Right ventricle myocardium inferior (tissue), 1 donor: ENCODE data around the gene SCP2. TPM values are rescaled to one million over a fixed set of nuclear protein-coding genes. Genes with fewer than 3 reads are reported as not detected.
"Not testable (repeated sequence)": the region's sequence is repeated elsewhere in the genome, so short reads cannot be mapped to it uniquely, and the experiment has no call there.

Experiments used
- ATAC-seq: fragments of 200-7000 bp; cut with Tn5 transposase; one replicate; pipeline ENCODE4 v1.9.1; 2020; ENCODE audit warnings: mild to moderate bottlenecking, moderate library complexity
- DNase-seq: peaks from one replicate; pipeline ENCODE4 v3.0.0; 2021; ENCODE audit errors: missing footprints
- intact Hi-C: fragments of 100-400 bp; cut with DNase I; formaldehyde crosslinking; loops from one replicate; pipeline ENCODE4 v1.11.0; 2022
- total RNA-seq: library from RNA; stranded (reverse); fragmentation: NEBNext Ultra II Directional; extraction: Animal tissue kit (Norgen Biotek cat#: 25700); gene quantifications from one replicate; pipeline ENCODE4 v1.2.1, GENCODE V29; 2021
- donor health status: DM: no; HTN: yes; CAD: no; lungs with severe emphysema.

The SCP2 gene
- total RNA-seq, 1 donor from 2014 or later: 132 TPM

DNA sequence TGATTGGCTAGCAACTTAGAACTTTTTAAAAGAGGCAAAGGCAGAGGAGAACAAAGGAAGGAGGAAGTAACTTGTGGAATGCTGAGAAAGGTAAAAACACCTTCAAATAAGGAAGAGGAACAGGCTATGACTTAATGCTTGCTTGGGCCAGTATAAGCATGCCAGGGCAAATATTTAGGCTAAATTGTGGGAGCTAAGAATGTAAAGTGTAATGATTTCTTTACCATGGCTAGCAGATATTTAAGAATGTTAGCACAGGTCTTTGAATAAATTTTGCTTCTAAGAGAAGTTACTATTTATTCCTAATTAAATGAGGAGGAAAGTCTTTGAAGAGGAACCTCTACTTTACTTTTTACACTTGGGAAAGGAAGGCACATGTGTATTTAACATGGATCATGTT, 22.5 kb downstream of the SCP2 start:
- ATAC-seq, intact Hi-C loops, DNase-seq: not testable (repeated sequence)

DNA sequence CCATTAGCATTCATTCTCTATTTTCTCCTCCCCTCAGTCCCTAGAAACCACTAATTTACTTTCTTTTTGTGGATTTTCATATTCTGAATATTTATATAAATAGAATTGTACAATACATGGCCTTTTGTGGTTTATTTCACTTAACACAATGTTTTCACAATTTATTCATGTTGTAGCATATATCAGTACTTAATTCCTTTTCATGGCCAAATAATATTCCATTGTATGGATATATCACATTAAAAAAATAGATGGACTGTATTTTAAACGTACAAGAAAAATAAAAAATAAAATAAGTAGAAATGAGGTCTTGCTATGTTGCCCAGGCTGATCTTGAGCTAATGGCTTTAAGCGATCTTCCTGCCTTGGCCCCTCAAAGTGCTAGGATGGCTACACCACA, 25.0 kb downstream of the SCP2 start:
- intact Hi-C loops: no loop called here
- no peak for DNase-seq
- no peak for ATAC-seq

DNA sequence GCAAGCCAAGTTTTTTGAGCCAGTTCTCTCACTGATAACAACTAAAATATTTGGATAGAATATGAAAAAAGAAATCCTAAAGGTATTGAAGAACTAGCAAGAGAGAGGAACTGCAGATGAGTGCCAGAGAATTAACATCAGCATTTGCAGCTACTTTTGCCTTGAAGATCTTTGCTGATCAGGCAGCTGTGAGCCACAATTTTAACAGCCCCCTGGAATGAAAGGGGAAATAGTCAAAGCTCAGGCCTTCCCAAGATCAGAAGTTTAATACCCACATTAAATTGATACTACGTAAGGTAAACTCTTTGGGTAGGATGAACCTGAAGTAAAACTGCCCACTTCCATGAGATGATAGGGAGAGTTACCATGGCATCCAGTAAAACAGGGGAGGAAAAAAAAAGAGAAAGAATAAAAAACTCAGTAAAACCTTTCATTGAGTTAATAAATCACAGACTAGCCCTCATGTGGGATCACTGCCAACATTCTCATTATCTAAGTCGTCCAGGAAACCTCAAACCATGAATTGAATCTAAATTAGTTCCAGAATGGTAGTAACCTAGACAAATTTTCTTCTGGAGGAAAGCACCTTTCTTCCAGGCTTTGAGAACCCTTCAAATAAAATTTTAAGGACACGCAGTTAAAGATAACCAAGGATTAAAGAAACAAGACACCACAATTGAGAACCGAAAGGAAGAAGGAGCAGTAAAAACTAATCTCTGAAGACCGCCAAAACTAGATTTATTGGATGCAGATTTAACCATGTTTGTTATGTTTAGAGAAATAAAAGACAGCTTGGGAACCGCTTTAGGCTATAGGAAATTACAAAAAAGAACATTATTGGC, 28.3 kb downstream of the SCP2 start:
- intact Hi-C loops: no loop called here
- ATAC-seq (no peak), DNase-seq (no peak)

DNA sequence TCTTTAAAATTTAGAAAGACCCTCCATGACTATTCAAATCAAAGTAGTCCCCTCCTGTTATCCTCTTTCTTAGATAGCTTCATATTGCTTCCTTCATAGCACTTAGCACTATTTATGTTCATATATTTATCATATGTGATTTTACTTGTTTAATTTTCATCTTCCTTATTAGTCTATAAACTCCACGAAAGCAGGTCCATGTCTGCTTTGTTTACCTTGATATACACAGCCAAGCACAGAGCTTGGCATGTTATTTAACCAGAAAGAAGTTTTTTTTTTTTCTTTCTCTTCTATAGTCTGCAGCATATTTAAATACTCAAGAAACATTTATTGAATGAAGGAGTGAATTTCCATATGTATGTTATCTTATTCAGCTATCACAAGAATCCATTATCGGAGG, 36.0 kb downstream of the SCP2 start:
- intact Hi-C loops: no loop called here
- no peak for DNase-seq
- no peak for ATAC-seq

DNA sequence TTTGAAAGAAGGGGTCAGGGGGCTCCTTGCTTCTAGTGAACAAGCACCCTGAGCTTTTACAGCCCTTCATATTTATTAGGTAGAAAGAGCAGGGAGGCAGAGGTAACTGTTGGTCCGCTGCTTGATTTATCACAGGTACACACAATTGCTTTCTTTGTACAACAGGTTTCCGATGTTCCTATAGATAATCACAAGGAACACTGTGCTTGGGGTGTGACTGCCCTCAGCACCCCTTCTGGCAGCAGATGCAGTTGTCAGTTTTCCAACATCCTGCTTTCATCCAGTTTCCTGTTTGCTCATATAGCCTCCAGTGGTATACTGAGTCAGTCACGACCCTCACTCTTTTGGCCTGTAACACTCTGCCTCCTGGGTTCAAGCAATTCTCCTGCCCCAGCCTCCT, 40.6 kb downstream of the SCP2 start:
- ATAC-seq: no peak
- intact Hi-C loops: no loop called here
- no peak for DNase-seq

DNA sequence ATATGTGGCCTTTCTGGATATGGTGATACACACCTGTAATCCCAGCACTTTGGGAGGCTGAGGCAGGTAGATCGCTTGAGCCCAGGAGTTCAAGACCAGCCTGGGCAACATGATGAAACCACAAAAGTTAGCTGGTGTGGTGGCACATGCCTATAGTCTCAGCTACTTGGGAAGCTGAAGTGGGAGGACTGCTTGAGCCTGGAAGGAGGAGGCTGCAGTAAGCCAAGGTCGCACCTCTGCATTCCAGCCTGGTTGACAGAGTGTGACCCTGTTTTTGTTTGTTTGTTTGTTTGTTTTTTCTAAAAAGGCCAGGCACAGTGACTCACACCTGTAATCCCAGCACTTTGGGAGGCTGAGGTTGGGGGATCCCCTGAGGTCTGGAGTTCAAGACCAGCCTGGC, 42.2 kb downstream of the SCP2 start:
- intact Hi-C loops, DNase-seq, ATAC-seq: not testable (repeated sequence)

DNA sequence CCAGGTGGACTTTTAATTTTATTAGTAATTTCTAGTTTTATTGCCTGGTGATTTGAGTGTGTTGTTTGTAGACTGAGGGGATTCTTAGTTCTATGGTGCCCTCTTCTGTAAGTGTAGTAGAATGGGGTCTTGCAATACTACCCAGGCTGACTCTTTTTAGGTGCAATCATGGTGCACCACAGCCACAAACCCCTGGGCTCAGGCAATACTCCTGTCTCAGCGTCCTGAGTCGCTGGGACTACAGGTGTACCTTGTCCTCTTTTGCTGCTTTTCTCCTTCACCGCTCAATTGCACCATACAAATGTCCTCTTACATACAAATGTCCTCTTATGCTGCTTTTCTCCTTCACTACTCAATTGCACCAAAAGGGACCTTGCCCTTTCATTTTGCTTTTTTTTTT, 43.1 kb downstream of the SCP2 start:
- intact Hi-C loops: no loop called here
- DNase-seq (no peak), ATAC-seq (no peak)

DNA sequence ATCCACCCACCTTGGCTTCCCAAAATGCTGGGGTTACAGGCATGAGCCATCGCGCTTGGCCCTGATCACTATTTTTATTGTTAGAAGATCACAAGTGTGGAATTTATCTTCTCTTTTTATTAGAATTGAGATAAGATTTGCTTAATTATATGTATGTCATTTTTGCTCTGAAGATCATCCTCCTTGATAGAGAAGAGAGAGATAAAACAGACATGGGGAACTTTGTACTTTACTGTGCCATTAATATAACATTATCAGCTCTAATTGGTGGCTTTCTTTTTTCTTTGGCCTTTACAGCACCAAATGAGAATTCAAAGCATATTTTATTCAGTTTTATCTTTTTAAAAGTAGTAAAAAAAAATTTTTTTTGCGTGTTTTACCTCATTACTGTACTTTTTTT, 46.8 kb downstream of the SCP2 start:
- intact Hi-C loops: no loop called here
- no peak for ATAC-seq
- DNase-seq: no peak

DNA sequence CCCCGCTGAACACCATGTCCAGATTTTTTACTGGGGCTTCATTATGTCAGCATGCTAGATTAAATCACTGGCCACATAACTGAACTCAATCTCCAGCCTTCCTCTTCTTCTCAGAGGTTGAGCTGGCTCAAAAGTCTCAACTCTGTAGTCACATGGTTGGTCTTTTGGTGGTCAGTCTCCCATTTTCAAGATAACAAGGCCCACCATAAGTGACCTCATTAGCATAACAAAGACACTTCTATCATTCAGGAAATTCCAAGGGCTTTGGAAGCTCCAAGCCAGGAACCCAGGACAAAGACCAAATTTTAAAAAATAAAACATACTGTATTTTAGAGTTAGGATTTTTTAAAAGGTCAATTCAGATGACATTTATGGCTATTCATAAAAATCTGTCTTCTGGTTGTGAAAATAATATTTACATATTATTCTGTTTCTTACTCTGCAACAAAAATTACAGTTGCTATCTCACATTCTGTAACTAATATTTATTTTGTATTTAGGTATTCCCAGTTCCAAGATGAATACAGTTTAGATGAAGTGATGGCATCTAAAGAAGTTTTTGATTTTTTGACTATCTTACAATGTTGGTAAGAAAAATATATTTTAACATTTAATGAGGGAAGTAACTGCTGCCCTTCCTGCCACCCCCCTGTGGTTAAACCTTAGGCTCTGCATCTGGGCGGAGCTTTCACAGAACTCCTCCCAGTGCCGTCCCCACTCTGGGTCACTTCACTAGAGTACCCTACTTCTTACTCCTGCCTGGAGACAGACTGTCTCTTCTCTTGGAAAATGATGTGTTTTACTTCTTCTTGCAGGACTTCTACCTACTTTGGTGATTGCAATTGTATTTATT, 49.3 kb downstream of the SCP2 start:
- DNase-seq: no peak
- ATAC-seq: no peak
- intact Hi-C loops: no loop called here

DNA sequence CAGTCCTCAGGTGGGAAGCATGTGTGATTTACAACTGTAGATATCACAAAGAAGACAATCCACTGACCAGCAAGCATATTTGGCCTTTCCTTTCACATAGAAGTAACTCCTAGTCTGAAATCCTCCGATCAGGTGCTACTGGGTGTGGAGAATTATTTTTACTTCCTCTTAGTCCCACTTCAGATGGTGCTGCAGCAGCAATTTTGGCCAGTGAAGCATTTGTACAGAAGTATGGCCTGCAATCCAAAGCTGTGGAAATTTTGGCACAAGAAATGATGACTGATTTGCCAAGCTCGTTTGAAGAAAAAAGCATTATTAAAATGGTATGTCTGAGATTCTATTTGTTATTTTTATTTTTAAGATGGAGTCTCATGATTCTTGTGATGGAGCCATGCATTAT, 51.0 kb downstream of the SCP2 start:
- ATAC-seq: no peak
- DNase-seq: no peak
- intact Hi-C loops: no loop called here

DNA sequence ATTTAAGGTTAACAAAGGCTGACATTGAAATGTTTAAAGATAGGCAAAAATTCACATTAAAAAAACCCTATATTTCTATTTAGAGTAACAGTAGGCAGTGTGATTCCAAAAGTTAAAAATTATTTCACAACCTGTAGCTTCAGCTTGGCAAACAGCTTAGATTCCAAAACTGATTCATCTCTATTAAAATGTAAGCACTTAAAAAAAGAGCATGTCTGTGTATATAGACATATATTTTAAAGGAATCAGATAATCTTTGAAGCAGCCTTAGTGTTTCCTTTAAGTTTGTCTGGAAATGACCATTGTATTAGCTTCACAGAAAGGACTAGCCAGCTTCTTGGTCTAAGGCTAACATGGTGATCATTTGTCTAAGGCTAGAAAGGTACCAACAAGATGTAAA, 65.7 kb downstream of the SCP2 start:
- DNase-seq, intact Hi-C loops, ATAC-seq: not testable (repeated sequence)

DNA sequence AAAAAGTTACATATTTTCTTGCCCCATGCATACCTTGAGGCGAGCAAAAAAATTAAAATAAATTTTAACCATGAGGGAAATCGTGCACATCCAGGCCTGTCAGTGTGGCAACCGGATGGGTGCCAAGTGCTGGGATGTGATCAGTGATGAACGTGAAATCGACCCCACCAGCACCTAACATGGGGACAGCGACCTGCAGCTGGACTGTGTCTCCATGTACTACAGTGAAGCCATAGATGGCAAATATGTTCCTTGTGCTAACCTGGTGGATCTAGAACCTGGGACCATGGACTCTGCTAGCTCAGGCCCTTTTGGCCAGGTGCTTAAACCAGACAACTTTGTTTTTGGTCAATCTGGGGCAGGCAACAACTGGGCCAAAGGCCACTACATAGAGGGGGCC, 67.6 kb downstream of the SCP2 start:
- ATAC-seq: no peak
- DNase-seq: no peak
- intact Hi-C loops: no loop called here

DNA sequence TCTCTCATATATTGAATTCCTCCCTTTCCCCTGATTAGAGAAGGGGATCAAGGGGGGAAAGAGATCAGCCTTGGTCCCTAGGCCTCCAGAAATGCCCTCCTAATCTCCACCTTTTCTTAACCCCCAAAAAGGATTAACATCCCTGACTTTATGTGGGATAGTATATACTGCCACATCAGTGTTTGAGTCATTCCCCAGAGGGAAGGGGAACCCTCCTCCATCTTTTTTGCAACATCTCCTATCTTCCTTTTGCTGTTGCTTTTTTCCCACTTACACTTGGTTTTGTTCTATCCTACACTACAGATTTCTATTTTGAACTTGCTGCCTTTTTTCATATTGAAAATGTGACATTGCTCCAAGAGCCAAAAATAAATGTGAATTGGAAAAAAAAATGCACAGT, 69.6 kb downstream of the SCP2 start:
- DNase-seq: no peak
- ATAC-seq: no peak
- intact Hi-C loops: no loop called here

DNA sequence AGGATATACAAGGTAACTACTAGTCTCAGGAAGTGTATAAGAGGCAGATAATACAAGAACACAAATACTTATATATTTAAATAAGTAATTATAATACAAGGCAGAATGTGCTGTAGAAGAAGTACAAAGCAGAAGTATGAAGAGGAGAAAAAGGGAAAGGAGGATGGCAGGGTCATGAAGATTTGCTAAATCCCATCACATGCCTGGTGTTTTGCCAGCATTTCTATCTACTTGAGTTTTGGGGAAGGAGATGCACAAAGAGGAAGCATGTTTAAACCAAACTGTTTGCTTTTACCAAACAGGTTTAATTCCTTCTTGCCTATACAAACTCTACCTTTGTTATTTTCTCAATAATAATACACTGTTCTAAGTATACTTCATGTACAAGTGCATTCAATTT, 74.1 kb downstream of the SCP2 start:
- DNase-seq: no peak
- ATAC-seq: no peak
- intact Hi-C loops: no loop called here

DNA sequence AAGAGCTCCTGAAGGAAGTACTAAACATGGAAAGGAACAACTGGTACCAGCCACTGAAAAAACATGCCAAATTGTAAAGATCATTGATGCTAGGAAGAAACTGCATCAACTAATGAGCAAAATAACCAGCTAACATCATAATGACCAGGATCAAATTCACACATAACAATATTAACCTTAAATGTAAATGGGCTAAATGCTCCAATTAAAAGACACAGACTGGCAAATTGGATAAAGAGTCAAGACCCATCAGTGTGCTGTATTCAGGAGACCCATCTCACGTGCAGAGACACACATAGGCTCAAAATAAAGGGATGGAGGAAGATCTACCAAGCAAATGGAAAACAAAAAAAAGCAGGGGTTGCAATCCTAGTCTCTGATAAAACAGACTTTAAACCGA, 79.5 kb downstream of the SCP2 start:
- intact Hi-C loops, DNase-seq, ATAC-seq: not testable (repeated sequence)

DNA sequence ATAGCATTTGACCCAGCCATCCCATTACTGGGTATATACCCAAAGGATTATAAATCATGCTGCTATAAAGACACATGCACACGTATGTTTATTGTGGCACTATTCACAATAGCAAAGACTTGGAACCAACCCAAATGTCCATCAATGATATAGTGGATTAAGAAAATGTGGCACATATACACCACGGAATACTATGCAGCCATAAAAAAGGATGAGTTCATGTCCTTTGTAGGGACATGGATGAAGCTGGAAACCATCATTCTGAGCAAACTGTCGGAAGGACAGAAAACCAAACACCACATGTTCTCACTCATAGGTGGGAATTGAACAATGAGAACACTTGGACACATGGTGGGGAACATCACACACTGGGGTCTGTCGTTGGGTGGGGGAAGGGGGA, 83.2 kb downstream of the SCP2 start:
- intact Hi-C loops: loop anchor here (10.0 kb wide), 1 partner anchor 175 kb away; no protein-coding TSS in a partner anchor
- ATAC-seq: not testable (repeated sequence)

DNA sequence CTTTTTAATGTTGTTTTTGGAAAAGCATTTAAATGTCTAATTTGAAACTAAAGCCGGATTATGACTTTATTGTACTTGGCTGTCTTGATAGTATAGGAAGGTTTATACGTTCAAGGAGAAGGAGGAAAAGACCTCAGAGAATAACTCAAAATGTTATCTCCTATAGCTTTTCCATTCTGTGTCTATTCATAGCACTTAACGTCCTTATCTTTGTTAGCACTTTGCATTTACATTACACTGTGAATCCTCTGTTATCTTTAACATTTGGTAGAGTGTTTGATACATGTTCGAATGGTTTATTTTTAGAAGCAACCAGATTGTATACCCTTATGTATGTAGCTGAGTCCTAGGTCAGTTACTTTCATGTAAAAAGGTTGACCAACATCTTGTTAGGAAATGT, 84.1 kb downstream of the SCP2 start:
- no peak for ATAC-seq
- intact Hi-C loops: loop anchor here (10.0 kb wide), 1 partner anchor 174 kb away; no protein-coding TSS in a partner anchor
- no peak for DNase-seq

More for the DNA sequence above, 83.2 kb downstream of the SCP2 start:
- not testable (repeated sequence) for DNase-seq

DNA sequence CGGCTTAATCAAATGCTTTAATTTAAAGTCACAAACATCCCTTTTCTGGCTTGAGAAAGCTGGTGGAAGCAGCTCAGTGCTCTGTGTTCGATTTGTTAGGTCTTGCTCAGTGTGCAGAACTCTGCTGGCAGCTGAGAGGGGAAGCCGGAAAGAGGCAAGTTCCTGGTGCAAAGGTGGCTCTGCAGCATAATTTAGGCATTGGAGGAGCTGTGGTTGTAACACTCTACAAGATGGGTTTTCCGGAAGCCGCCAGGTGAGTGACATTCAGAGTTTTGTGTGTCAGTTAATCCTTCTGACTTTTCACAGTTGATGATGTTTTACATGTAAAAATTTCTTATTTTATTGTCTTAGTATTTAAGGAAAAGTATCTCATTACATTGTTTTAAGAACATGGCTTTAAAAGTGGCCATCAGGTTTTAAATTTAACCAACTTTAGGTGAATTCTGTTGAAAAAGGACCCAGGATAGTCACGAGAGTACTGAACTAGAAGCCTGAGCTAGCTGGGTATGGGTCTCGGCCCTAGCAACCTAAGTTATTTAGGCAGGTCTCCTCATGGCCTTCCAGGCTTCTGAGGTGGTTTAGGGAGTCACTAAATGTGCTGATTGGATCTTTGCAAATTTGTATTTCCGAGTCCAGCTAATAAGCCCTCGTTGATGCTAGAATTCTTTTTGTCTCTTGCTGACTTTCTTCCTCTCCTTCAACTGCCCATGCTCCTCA, 87.9 kb downstream of the SCP2 start:
- peak; percentile 75 for DNase-seq
- peak; percentile 94 for ATAC-seq
- intact Hi-C loops: loop anchor here (10.0 kb wide), 1 partner anchor 170 kb away; no protein-coding TSS in a partner anchor

DNA sequence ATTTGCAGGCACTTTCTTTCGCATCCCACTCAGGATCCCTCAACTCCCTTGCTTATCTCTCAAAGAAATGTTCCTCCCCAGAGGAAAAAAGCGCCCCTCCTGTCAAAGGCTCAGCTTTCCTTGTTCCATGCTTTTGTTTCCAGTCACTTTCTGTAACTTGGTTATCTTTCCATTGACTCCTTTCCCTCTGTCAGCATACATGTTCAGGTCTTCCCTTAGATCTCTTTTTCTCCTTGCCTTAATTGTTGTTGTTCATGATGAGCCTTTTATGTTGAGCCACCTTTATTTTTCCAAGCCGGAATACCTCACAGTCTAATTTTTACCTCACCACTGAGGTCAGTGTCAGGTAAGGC, 88.4 kb downstream of the SCP2 start:
- DNase-seq (no peak), ATAC-seq (no peak)
- intact Hi-C loops: loop anchor here (10.0 kb wide), 1 partner anchor 169 kb away; no protein-coding TSS in a partner anchor
